ENCODE results near the gene ABT1. TPM values are rescaled to one million over a fixed set of nuclear protein-coding genes. Genes with fewer than 3 reads are reported as not detected.

The ABT1 gene
- total RNA-seq, 1 experiment from 2014 or later = 18.8 TPM

- Mint-ChIP-seq H3K27me3 (ENCODE audit: unreplicated experiment) (no peaks in the 10 kb centered on the region), H3K36me3 (ENCODE audit: insufficient read depth, unreplicated experiment) (no peaks in the 10 kb centered on the region), H3K4me3 (ENCODE audit: low read depth, unreplicated experiment) (no peak overlapping the region), H3K9me3 (ENCODE audit: low read depth, unreplicated experiment) (peaks cover 6% of the 10 kb centered on the region), H3K4me1 (ENCODE audit: low read depth, unreplicated experiment) (no peaks in the 10 kb centered on the region), H3K27ac (ENCODE audit: unreplicated experiment) (no peak overlapping the region)
- BruUV-seq (replicated peaks) = no TSS peak
- no peak for DNase-seq
- intact Hi-C loops (cut with micrococcal nuclease; ENCODE audit: unreplicated experiment) = no loop called here
- CTCF ChIA-PET = no interaction called here
- TF ChIP-seq, protein P1, sequence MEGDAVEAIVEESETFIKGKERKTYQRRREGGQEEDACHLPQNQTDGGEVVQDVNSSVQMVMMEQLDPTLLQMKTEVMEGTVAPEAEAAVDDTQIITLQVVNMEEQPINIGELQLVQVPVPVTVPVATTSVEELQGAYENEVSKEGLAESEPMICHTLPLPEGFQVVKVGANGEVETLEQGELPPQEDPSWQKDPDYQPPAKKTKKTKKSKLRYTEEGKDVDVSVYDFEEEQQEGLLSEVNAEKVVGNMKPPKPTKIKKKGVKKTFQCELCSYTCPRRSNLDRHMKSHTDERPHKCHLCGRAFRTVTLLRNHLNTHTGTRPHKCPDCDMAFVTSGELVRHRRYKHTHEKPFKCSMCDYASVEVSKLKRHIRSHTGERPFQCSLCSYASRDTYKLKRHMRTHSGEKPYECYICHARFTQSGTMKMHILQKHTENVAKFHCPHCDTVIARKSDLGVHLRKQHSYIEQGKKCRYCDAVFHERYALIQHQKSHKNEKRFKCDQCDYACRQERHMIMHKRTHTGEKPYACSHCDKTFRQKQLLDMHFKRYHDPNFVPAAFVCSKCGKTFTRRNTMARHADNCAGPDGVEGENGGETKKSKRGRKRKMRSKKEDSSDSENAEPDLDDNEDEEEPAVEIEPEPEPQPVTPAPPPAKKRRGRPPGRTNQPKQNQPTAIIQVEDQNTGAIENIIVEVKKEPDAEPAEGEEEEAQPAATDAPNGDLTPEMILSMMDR (IDR thresholded peaks at IDR 0.05; ENCODE audit: unreplicated experiment) = no peak
Observed at GRCh38 chr6:26629359-26629758, 32.6 kb downstream of the ABT1 start.

GRCh38 chr6:26640806-26641205 lies 44.1 kb downstream of the ABT1 start:
- Mint-ChIP-seq H3K36me3 (ENCODE audit: insufficient read depth, unreplicated experiment) (peaks cover 31% of the 10 kb centered on the region), H3K27me3 (ENCODE audit: unreplicated experiment) (no peaks in the 10 kb centered on the region), H3K4me3 (ENCODE audit: low read depth, unreplicated experiment) (no peak overlapping the region), H3K9me3 (ENCODE audit: low read depth, unreplicated experiment) (peaks cover 31% of the 10 kb centered on the region), H3K27ac (ENCODE audit: unreplicated experiment) (no peak overlapping the region), H3K4me1 (ENCODE audit: low read depth, unreplicated experiment) (no peaks in the 10 kb centered on the region)
- TF ChIP-seq, protein P1 (IDR thresholded peaks at IDR 0.05; ENCODE audit: unreplicated experiment) = no peak
- no peak for DNase-seq
- intact Hi-C loops (cut with micrococcal nuclease; ENCODE audit: unreplicated experiment) = no loop called here
- CTCF ChIA-PET = no interaction called here
- no TSS peak for BruUV-seq (replicated peaks)

DNA sequence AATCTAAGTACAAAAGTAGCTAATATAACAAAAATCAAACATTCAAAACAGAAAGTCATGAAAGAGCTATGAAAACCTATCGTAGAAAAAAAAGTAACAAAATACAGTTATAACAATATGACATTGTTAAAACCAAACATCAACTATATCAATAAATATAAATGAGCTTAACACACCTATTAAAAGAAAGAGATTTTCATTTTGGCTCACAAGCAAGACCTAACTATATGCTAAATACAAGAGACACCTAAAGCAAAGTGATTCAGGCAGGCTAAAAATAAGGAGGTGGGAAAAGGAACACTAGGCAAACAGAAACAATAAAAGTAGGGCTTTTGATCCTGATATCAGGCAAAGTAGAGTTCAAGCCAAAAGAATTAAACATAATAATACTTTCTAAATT lies 49.3 kb downstream of the ABT1 start:
- Mint-ChIP-seq H3K36me3 (ENCODE audit: insufficient read depth, unreplicated experiment) (peaks cover 23% of the 10 kb centered on the region), H3K27me3 (ENCODE audit: unreplicated experiment) (no peaks in the 10 kb centered on the region), H3K9me3 (ENCODE audit: low read depth, unreplicated experiment) (peaks cover 24% of the 10 kb centered on the region), H3K4me3 (ENCODE audit: low read depth, unreplicated experiment) (no peak overlapping the region), H3K27ac (ENCODE audit: unreplicated experiment) (no peak overlapping the region), H3K4me1 (ENCODE audit: low read depth, unreplicated experiment) (no peaks in the 10 kb centered on the region)
- intact Hi-C loops (cut with micrococcal nuclease; ENCODE audit: unreplicated experiment) = no loop called here
- TF ChIP-seq, protein P1 (IDR thresholded peaks at IDR 0.05; ENCODE audit: unreplicated experiment) = no peak
- no peak for DNase-seq
- BruUV-seq (replicated peaks) = no TSS peak
- CTCF ChIA-PET = no interaction called here

Other genes starting within 250 kb of the ABT1 start
- 28.2 and 36.3 TPM in 2 replicates for gene BTN3A2, start 231.8 kb upstream of the ABT1 start, total RNA-seq (2022)
- 16.9 and 17.6 TPM in 2 replicates for gene BTN2A2, start 213.8 kb upstream of the ABT1 start, total RNA-seq (2022)
- 29.0 and 40.5 TPM in 2 replicates for gene BTN3A1, start 194.7 kb upstream of the ABT1 start, total RNA-seq (2022)
- gene BTN3A3, start 156.4 kb upstream of the ABT1 start, total RNA-seq (2022) = 15.5 and 20.6 TPM in 2 replicates
- 29.4 and 32.5 TPM in 2 replicates for gene BTN2A1, start 139.0 kb upstream of the ABT1 start, total RNA-seq (2022)
- not detected in 2 replicates for gene BTN1A1, start 96.7 kb upstream of the ABT1 start, total RNA-seq (2022)
- gene HMGN4, start 58.6 kb upstream of the ABT1 start, total RNA-seq (2022) = 49.7 and 60.0 TPM in 2 replicates
- 25.1 and 27.1 TPM in 2 replicates for gene ZNF322, start 62.8 kb downstream of the ABT1 start, total RNA-seq (2022)

All from Calu3 (cell line).